ENCODE measurements around the gene RAPGEF5. TPM values are rescaled to one million over a fixed set of nuclear protein-coding genes. Genes with fewer than 3 reads are reported as not detected.

RAPGEF5 gene
- total and polyA plus RNA-seq, 10 of the 15 experiments (the other 5 are each of a cell fraction or from before 2014, with no cell fraction given): 0.38 to 4.0 (median 1.6) TPM; not detected in 1

GRCh38 chr7:22281481-22281880 lies 75.5 kb downstream of the RAPGEF5 start:
- Histone ChIP-seq H3K4me3 (no peak overlapping the region), H3K27ac (ENCODE audit: control insufficient read depth, insufficient read depth) (no peak overlapping the region), H3K4me1 (ENCODE audit: control insufficient read depth, insufficient read depth, low read length) (no peaks in the 10 kb centered on the region), H2AFZ (ENCODE audit: control insufficient read depth, low read depth, low read length) (no peak overlapping the region), H3K9ac (ENCODE audit: control insufficient read depth, insufficient read depth, low read length) (no peak overlapping the region), H3K27me3 (replicated peaks in 1 of 2; ENCODE audit: control insufficient read depth in 2 of 2, insufficient read depth in 2 of 2, low read length in 1 of 2) (no peaks in the 10 kb centered on the region), H3K36me3 (ENCODE audit: control insufficient read depth in 2 of 2, insufficient read depth in 2 of 2, low read length in 1 of 2) (no peaks in the 10 kb centered on the region), H3K79me2 (ENCODE audit: control insufficient read depth, insufficient read depth, low read length) (no peaks in the 10 kb centered on the region), H4K20me1 (ENCODE audit: control insufficient read depth, insufficient read depth) (no peaks in the 10 kb centered on the region), H3K9me3 (replicated peaks; ENCODE audit: control insufficient read depth, insufficient read depth, low read length) (no peaks in the 10 kb centered on the region), H3K4me2 (ENCODE audit: control insufficient read depth, insufficient read depth) (no peak overlapping the region)
- 17% methylated on average over 2 of the region's 2 CpGs for WGBS (ENCODE audit: insufficient coverage, insufficient replicate concordance, low lambda C conversion rate, missing lambda C conversion rate)
- ChIA-PET CTCF (no interaction called here), SMC1A (ENCODE audit: uncharacterized antibody, unreplicated experiment) (no interaction called here), RAD21 (ENCODE audit: unreplicated experiment) (no interaction called here), POLR2A (no interaction called here)
- no peak for FAIRE-seq
- intact Hi-C loops (cut with micrococcal nuclease; ENCODE audit: unreplicated experiment) (no loop called here), in situ Hi-C loops (cut with MboI) (no loop called here)
- BruUV-seq (replicated peaks): no TSS peak
- ATAC-seq: no peak
- DNase-seq (ENCODE audit: low read depth, low spot score): no peak
- TF ChIP-seq MTA3 (IDR thresholded peaks at IDR 0.05; ENCODE audit: borderline replicate concordance, low read length) (no peak), MYB (IDR thresholded peaks at IDR 0.05; ENCODE audit: borderline replicate concordance, low read depth, low read length) (no peak), POLR2A (IDR thresholded peaks at IDR 0.05; ENCODE audit: low read depth, low read length) (no peak), USF1 (IDR thresholded peaks at IDR 0.05; ENCODE audit: borderline replicate concordance, extremely low read length, insufficient read depth, low read depth, low read length) (no peak), LARP7 (IDR thresholded peaks at IDR 0.05) (no peak), BMI1 (IDR thresholded peaks at IDR 0.05; ENCODE audit: borderline replicate concordance) (no peak), ATF7 (IDR thresholded peaks at IDR 0.05; ENCODE audit: low read depth) (no peak), FOS (IDR thresholded peaks at IDR 0.05; ENCODE audit: borderline replicate concordance, extremely low read depth, insufficient read length) (no peak), SMAD5 (IDR thresholded peaks at IDR 0.05; ENCODE audit: low read depth) (no peak), PBX3 (IDR thresholded peaks at IDR 0.05; ENCODE audit: insufficient replicate concordance, low read depth, low read length) (no peak), SRF (IDR thresholded peaks at IDR 0.05; ENCODE audit: low read depth in 2 of 2, low read length in 2 of 2) (no peak), HSF1 (IDR thresholded peaks at IDR 0.05; ENCODE audit: low read depth, low read length) (no peak), DPF2 (IDR thresholded peaks at IDR 0.05) (no peak), MEF2B (IDR thresholded peaks at IDR 0.05; ENCODE audit: partially characterized antibody, poor library complexity, severe bottlenecking) (no peak)
- TF ChIP-seq, protein P1, sequence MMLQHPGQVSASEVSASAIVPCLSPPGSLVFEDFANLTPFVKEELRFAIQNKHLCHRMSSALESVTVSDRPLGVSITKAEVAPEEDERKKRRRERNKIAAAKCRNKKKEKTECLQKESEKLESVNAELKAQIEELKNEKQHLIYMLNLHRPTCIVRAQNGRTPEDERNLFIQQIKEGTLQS (IDR thresholded peaks at IDR 0.05; ENCODE audit: borderline replicate concordance, extremely low read depth, low read depth, low read length): no peak

All from GM12878 (cell line).